ENCODE data around the gene SEMA4A. TPM values are rescaled to one million over a fixed set of nuclear protein-coding genes. Genes with fewer than 3 reads are reported as not detected.
"Not testable (repeated sequence)": the region's sequence is repeated elsewhere in the genome, so short reads cannot be mapped to it uniquely, and the experiment has no call there.

SEMA4A gene
- total RNA-seq, 3 donors from 2014 or later (not counting 1 experiment from before 2014, with no cell fraction given), result 2.6 to 13.0 (median 7.0) TPM

DNA sequence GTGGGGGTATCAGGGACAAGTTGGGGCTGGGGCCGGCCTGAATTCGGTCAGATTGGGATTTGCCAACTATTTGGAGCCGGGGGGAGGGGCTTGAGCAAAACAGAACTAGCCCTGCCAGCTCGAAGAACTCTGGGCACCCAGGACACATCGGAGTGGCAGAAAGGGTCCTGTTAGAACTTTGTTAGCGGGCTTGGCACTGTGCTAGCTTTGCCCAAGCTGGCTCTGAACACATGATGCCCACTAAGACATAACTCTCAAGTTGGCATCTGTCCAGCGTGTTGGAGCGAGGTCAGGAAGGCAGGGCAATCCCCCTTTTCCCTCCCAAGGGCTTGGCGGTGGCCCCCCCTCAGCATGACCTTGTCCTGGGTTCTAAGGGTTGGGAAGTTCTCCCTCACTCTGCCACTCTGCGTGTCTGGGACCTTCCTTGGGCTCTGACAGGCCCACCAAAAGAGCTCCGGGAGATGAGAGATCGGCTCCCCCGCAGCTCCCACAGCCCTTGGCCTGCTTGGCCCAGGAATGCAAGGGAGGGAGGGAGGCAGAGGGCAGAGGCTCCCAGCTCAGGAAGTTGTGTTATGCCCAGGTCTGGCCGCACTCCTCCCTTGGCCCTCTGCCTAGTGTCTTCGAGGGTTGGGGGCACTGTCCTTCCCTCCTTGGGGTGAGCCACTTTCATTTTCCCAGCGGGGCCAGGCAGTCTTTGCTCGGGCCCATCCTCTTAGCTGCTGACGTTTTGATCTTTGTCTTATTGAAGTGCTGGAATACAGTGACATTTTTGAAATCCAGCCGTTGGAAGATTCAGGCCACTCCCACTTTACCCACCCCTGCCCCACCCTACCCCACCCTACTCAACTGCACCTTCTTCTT is 37.6 kb upstream of the SEMA4A start:
- no peaks in the 10 kb centered on the region for H3K36me3 Mint-ChIP-seq
- Histone ChIP-seq H3K4me1 (ENCODE audit: control insufficient read depth, insufficient read depth, low read length) (peaks cover 40% of the 10 kb centered on the region), H3K36me3 (ENCODE audit: control insufficient read depth, insufficient read depth, low read length) (no peaks in the 10 kb centered on the region), H3K9me3 (ENCODE audit: control insufficient read depth, insufficient read depth, low read length) (no peaks in the 10 kb centered on the region), H3K27ac (ENCODE audit: low read length) (no peak overlapping the region), H3K4me3 (ENCODE audit: low read length) (peak overlapping the region; percentile 56), H3K27me3 (ENCODE audit: control insufficient read depth, insufficient read depth, low read length) (peaks cover 25% of the 10 kb centered on the region)
- H3K9me3 Mint-ChIP-seq, result no peaks in the 10 kb centered on the region
- DNase-seq (peak in 1 of 2 donors; percentile 57), ATAC-seq (no peak)
- H3K4me3 Mint-ChIP-seq, result peak overlapping the region; percentile 91
- H3K4me1 Mint-ChIP-seq, result peaks cover 20 to 35% of the 10 kb centered on the region in 2 donors
- peaks cover 0 to 32% of the 10 kb centered on the region in 2 donors for H3K27me3 Mint-ChIP-seq (ENCODE audit: low read depth in 2 of 2)
- 25% methylated on average over 19 of the region's 19 CpGs for WGBS (ENCODE audit: insufficient coverage)
- TF ChIP-seq, protein P1, sequence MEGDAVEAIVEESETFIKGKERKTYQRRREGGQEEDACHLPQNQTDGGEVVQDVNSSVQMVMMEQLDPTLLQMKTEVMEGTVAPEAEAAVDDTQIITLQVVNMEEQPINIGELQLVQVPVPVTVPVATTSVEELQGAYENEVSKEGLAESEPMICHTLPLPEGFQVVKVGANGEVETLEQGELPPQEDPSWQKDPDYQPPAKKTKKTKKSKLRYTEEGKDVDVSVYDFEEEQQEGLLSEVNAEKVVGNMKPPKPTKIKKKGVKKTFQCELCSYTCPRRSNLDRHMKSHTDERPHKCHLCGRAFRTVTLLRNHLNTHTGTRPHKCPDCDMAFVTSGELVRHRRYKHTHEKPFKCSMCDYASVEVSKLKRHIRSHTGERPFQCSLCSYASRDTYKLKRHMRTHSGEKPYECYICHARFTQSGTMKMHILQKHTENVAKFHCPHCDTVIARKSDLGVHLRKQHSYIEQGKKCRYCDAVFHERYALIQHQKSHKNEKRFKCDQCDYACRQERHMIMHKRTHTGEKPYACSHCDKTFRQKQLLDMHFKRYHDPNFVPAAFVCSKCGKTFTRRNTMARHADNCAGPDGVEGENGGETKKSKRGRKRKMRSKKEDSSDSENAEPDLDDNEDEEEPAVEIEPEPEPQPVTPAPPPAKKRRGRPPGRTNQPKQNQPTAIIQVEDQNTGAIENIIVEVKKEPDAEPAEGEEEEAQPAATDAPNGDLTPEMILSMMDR (IDR thresholded peaks at IDR 0.05), result no peak
- peak overlapping the region; percentile 73 to 93 for H3K27ac Mint-ChIP-seq
- intact Hi-C loops (cut with micrococcal nuclease), result no loop called here

DNA sequence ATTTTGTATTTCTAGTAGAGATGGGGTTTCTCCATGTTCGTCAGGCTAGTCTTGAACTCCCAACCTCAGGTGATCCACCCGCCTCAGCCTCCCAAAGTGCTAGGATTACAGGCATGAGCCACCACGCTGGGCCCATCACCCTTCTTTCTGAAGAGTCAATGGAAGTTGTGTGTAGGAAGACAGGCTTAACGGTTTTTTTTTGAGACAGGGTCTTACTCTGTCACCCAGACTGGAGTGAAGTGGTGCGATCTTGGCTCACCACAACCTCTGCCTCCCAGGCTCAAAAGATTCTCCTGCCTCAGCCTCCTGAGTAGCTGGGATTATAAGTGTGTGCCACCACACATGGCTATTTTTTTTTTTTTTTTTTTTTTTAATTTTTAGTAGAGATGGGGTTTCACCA is 36.7 kb upstream of the SEMA4A start:
- Mint-ChIP-seq H3K4me1 (peaks cover 20 to 35% of the 10 kb centered on the region in 2 donors), H3K4me3 (peak overlapping the region; percentile 88), H3K27ac (peak overlapping the region in 1 of 2 donors; percentile 93), H3K27me3 (ENCODE audit: low read depth in 2 of 2) (peaks cover 0 to 29% of the 10 kb centered on the region in 2 donors)
- ATAC-seq; H3K36me3 Mint-ChIP-seq; intact Hi-C loops (cut with micrococcal nuclease); H3K4me3 ChIP-seq (ENCODE audit: low read length); H3K9me3 Mint-ChIP-seq; H3K36me3 ChIP-seq (ENCODE audit: control insufficient read depth, insufficient read depth, low read length); DNase-seq; H3K9me3 ChIP-seq (ENCODE audit: control insufficient read depth, insufficient read depth, low read length); H3K27ac ChIP-seq (ENCODE audit: low read length): not testable (repeated sequence)
- 98% methylated on average over 5 of the region's 5 CpGs for WGBS (ENCODE audit: insufficient coverage)
- Histone ChIP-seq H3K27me3 (ENCODE audit: control insufficient read depth, insufficient read depth, low read length) (peaks cover 21% of the 10 kb centered on the region), H3K4me1 (ENCODE audit: control insufficient read depth, insufficient read depth, low read length) (peaks cover 40% of the 10 kb centered on the region)

DNA sequence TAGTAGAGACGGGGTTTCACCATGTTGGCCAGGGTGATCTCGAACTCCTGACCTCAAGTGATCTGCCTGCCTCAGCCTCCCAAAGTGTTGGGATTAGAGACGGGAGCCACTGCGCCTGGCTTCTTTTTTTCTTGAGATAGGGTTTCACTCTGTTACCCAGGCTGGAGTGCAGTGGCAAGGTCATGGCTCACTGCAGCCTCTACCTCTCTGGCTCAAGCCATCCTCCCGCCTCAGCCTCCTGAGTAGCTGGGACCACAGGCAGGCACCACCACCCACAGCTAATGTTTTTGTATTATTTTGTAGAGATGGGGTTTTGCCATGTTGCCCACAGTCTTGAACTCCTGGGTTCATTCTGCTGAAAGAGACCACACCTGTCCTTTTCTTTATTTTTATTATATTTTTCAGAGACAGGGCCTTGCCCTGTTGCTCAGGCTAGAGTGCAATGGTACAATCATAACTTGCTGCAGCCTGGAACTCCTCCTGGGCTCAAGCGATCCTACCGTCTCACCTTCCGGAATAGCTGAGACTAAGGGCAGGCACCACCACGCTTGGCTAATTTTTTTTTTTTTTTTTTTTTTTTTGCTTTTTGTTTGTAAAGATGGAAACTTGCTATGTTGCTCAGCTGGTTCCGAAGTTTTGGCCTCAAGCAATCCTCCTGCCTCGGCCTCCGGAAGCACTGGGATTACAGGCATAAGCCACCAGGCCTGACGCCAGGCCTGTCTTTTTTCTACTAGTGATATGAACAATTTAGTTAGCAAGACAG is 35.8 kb upstream of the SEMA4A start:
- Histone ChIP-seq H3K36me3 (ENCODE audit: control insufficient read depth, insufficient read depth, low read length) (no peaks in the 10 kb centered on the region), H3K9me3 (ENCODE audit: control insufficient read depth, insufficient read depth, low read length) (no peaks in the 10 kb centered on the region), H3K27me3 (ENCODE audit: control insufficient read depth, insufficient read depth, low read length) (peaks cover 17% of the 10 kb centered on the region), H3K27ac (ENCODE audit: low read length) (no peak overlapping the region), H3K4me1 (ENCODE audit: control insufficient read depth, insufficient read depth, low read length) (peaks cover 40% of the 10 kb centered on the region), H3K4me3 (ENCODE audit: low read length) (no peak overlapping the region)
- DNase-seq (no peak), ATAC-seq (no peak)
- Mint-ChIP-seq H3K4me3 (peak overlapping the region; percentile 17), H3K4me1 (peaks cover 20 to 39% of the 10 kb centered on the region in 2 donors), H3K27ac (no peak overlapping the region), H3K27me3 (ENCODE audit: low read depth in 2 of 2) (peaks cover 6 to 28% of the 10 kb centered on the region in 2 donors), H3K9me3 (no peaks in the 10 kb centered on the region), H3K36me3 (no peaks in the 10 kb centered on the region)
- intact Hi-C loops (cut with micrococcal nuclease), result no loop called here
- TF ChIP-seq, protein P1 (IDR thresholded peaks at IDR 0.05), result no peak
- WGBS (ENCODE audit: insufficient coverage), result 94% methylated on average over 13 of the region's 13 CpGs

Measured in natural killer cell (primary cell).